ENCODE measurements around the gene C17orf113. TPM values are rescaled to one million over a fixed set of nuclear protein-coding genes. Genes with fewer than 3 reads are reported as not detected.

C17orf113 gene
- total RNA-seq, 3 donors from 2014 or later (not counting 1 experiment from before 2014, with no cell fraction given): 0.25 to 0.28 (median 0.26) TPM

GRCh38 chr17:42031584-42031983 lies 18.8 kb downstream of the C17orf113 start:
- intact Hi-C loops (cut with micrococcal nuclease): no loop called here

GRCh38 chr17:42028791-42029127 lies 21.6 kb downstream of the C17orf113 start:
- TF ChIP-seq CTCF (IDR thresholded peaks at IDR 0.05): no peak
- Histone ChIP-seq H3K27me3 (ENCODE audit: control insufficient read depth, insufficient read depth, low read length) (no peaks in the 10 kb centered on the region), H3K27ac (ENCODE audit: low read length) (no peak overlapping the region), H3K36me3 (ENCODE audit: control insufficient read depth, insufficient read depth, low read length) (peaks cover 5% of the 10 kb centered on the region), H3K4me1 (ENCODE audit: control insufficient read depth, insufficient read depth, low read length) (peaks cover 23% of the 10 kb centered on the region), H3K9me3 (ENCODE audit: control insufficient read depth, insufficient read depth, low read length) (no peaks in the 10 kb centered on the region), H3K4me3 (ENCODE audit: low read length) (no peak overlapping the region)
- 84% methylated on average over 7 of the region's 7 CpGs for WGBS (ENCODE audit: insufficient coverage)
- intact Hi-C loops (cut with micrococcal nuclease): no loop called here
- H3K4me1 Mint-ChIP-seq: peaks cover 6 to 16% of the 10 kb centered on the region in 2 donors
- H3K27ac Mint-ChIP-seq: no peak overlapping the region
- H3K27me3 Mint-ChIP-seq (ENCODE audit: low read depth in 2 of 2): peaks cover 0 to 2% of the 10 kb centered on the region in 2 donors
- no peak for DNase-seq
- no peaks in the 10 kb centered on the region for H3K9me3 Mint-ChIP-seq
- no peak overlapping the region for H3K4me3 Mint-ChIP-seq
- ATAC-seq: no peak
- H3K36me3 Mint-ChIP-seq: no peaks in the 10 kb centered on the region

More at GRCh38 chr17:42031584-42031983, 18.8 kb downstream of the C17orf113 start:
- no peaks in the 10 kb centered on the region for H3K9me3 Mint-ChIP-seq
- H3K27ac ChIP-seq (ENCODE audit: low read length): no peak overlapping the region
- no peak overlapping the region for H3K4me3 Mint-ChIP-seq
- ATAC-seq: no peak
- H3K9me3 ChIP-seq (ENCODE audit: control insufficient read depth, insufficient read depth, low read length): no peaks in the 10 kb centered on the region
- peaks cover 0 to 8% of the 10 kb centered on the region in 2 donors for H3K4me1 Mint-ChIP-seq
- no peak overlapping the region for H3K27ac Mint-ChIP-seq
- no peaks in the 10 kb centered on the region for H3K36me3 Mint-ChIP-seq
- H3K27me3 ChIP-seq (ENCODE audit: control insufficient read depth, insufficient read depth, low read length): no peaks in the 10 kb centered on the region
- H3K4me3 ChIP-seq (ENCODE audit: low read length): no peak overlapping the region
- no peaks in the 10 kb centered on the region for H3K36me3 ChIP-seq (ENCODE audit: control insufficient read depth, insufficient read depth, low read length)
- 85% methylated on average over 5 of the region's 6 CpGs for WGBS (ENCODE audit: insufficient coverage)
- H3K27me3 Mint-ChIP-seq (ENCODE audit: low read depth in 2 of 2): peaks cover 0 to 3% of the 10 kb centered on the region in 2 donors
- no peak for DNase-seq
- peaks cover 5% of the 10 kb centered on the region for H3K4me1 ChIP-seq (ENCODE audit: control insufficient read depth, insufficient read depth, low read length)
- no peak for TF ChIP-seq CTCF (IDR thresholded peaks at IDR 0.05)

- Histone ChIP-seq H3K4me1 (ENCODE audit: control insufficient read depth, insufficient read depth, low read length) (peaks cover 26% of the 10 kb centered on the region), H3K36me3 (ENCODE audit: control insufficient read depth, insufficient read depth, low read length) (peaks cover 10% of the 10 kb centered on the region), H3K27me3 (ENCODE audit: control insufficient read depth, insufficient read depth, low read length) (no peaks in the 10 kb centered on the region), H3K9me3 (ENCODE audit: control insufficient read depth, insufficient read depth, low read length) (no peaks in the 10 kb centered on the region), H3K27ac (ENCODE audit: low read length) (no peak overlapping the region), H3K4me3 (ENCODE audit: low read length) (no peak overlapping the region)
- Mint-ChIP-seq H3K27me3 (ENCODE audit: low read depth in 2 of 2) (no peaks in the 10 kb centered on the region), H3K4me3 (no peak overlapping the region), H3K9me3 (no peaks in the 10 kb centered on the region), H3K36me3 (no peaks in the 10 kb centered on the region), H3K27ac (no peak overlapping the region), H3K4me1 (peaks cover 6 to 16% of the 10 kb centered on the region in 2 donors)
- no peak for TF ChIP-seq CTCF (IDR thresholded peaks at IDR 0.05)
- DNase-seq (no peak), ATAC-seq (no peak)
- intact Hi-C loops (cut with micrococcal nuclease): no loop called here
- whole genome bisulfite sequencing (ENCODE audit: insufficient coverage): 83% methylated on average over 19 of the region's 19 CpGs
These were observed 22.2 kb downstream of the C17orf113 start for GRCh38 chr17:42027961-42028790.

- Mint-ChIP-seq H3K9me3 (no peaks in the 10 kb centered on the region), H3K27ac (no peak overlapping the region), H3K36me3 (no peaks in the 10 kb centered on the region), H3K27me3 (ENCODE audit: low read depth in 2 of 2) (no peaks in the 10 kb centered on the region), H3K4me1 (peaks cover 6 to 16% of the 10 kb centered on the region in 2 donors), H3K4me3 (no peak overlapping the region)
- 92% methylated on average over 5 of the region's 5 CpGs for WGBS (ENCODE audit: insufficient coverage)
- Histone ChIP-seq H3K27me3 (ENCODE audit: control insufficient read depth, insufficient read depth, low read length) (no peaks in the 10 kb centered on the region), H3K4me1 (ENCODE audit: control insufficient read depth, insufficient read depth, low read length) (peaks cover 26% of the 10 kb centered on the region), H3K27ac (ENCODE audit: low read length) (no peak overlapping the region), H3K9me3 (ENCODE audit: control insufficient read depth, insufficient read depth, low read length) (no peaks in the 10 kb centered on the region), H3K4me3 (ENCODE audit: low read length) (no peak overlapping the region), H3K36me3 (ENCODE audit: control insufficient read depth, insufficient read depth, low read length) (peaks cover 13% of the 10 kb centered on the region)
- intact Hi-C loops (cut with micrococcal nuclease): no loop called here
- ATAC-seq (no peak), DNase-seq (no peak)
- no peak for TF ChIP-seq CTCF (IDR thresholded peaks at IDR 0.05)
These were observed 22.9 kb downstream of the C17orf113 start for GRCh38 chr17:42027590-42027889.

Measured in natural killer cell (primary cell).